Keratinocyte (primary cell): ENCODE results near the gene C1QTNF9B. TPM values are rescaled to one million over a fixed set of nuclear protein-coding genes. Genes with fewer than 3 reads are reported as not detected.

ENCODE experiments used
- DNase-seq: peaks from one replicate; pipeline ENCODE4 v3.0.0-alpha.2; 2011; ENCODE audit warnings: low read depth, missing footprints, low spot score
- FAIRE-seq: peaks from 2 replicates; lab custom pipeline; 2011; peaks lifted over from hg19 to GRCh38; lab: Jason Lieb, UNC
- H2AFZ ChIP-seq: 2 replicates; pipeline ENCODE4 v1.6.0; 2012; ENCODE audit warnings: low read length, control low read depth, inconsistent platforms; ENCODE audit not compliant: control insufficient read depth
- H3K27ac ChIP-seq: 2 replicates; pipeline ENCODE4 v1.5.1; 2011; ENCODE audit warnings: low read length; ENCODE audit not compliant: control insufficient read depth, insufficient read depth
- H3K27me3 ChIP-seq: 3 replicates; pipeline ENCODE4 v1.6.0; 2011; ENCODE audit warnings: low read length; ENCODE audit not compliant: control insufficient read depth, insufficient read depth; ENCODE audit errors: extremely low read depth
- H3K36me3 ChIP-seq, 2 experiments: 2 replicates in 1 of 2; 3 replicates in 1 of 2; pipeline ENCODE4 v1.5.1; 2011; ENCODE audit warnings: low read length in 2 of 2, mild to moderate bottlenecking in 1 of 2; ENCODE audit not compliant: control insufficient read depth in 2 of 2, insufficient read depth in 2 of 2; ENCODE audit errors: extremely low read depth in 1 of 2
- H3K4me1 ChIP-seq: 3 replicates; pipeline ENCODE4 v1.5.1; 2011; ENCODE audit warnings: low read length; ENCODE audit not compliant: control insufficient read depth, insufficient read depth; ENCODE audit errors: extremely low read depth
- H3K4me2 ChIP-seq: 3 replicates; pipeline ENCODE4 v1.6.0; 2011; ENCODE audit warnings: low read depth, low read length; ENCODE audit not compliant: control insufficient read depth, insufficient read depth; ENCODE audit errors: extremely low read depth
- H3K4me3 ChIP-seq, 3 experiments: fragments of 200-600 bp in 1 of 3; sonication (generic) in 1 of 3; 2 replicates in 2 of 3; 3 replicates in 1 of 3; pipeline ENCODE4 v1.5.1; 2011 to 2016; ENCODE audit warnings: low read length in 3 of 3, mild to moderate bottlenecking in 3 of 3, control low read depth in 2 of 3, inconsistent platforms in 1 of 3, low read depth in 1 of 3, mixed read lengths in 1 of 3, mixed run types in 1 of 3, moderate library complexity in 1 of 3; ENCODE audit not compliant: control insufficient read depth in 2 of 3, insufficient read depth in 2 of 3; ENCODE audit errors: extremely low read depth in 1 of 3
- H3K79me2 ChIP-seq: 2 replicates; pipeline ENCODE4 v1.6.0; 2012; ENCODE audit warnings: low read length; ENCODE audit not compliant: control insufficient read depth, insufficient read depth
- H3K9ac ChIP-seq: 3 replicates; pipeline ENCODE4 v1.6.0; 2011; ENCODE audit warnings: low read length; ENCODE audit not compliant: control insufficient read depth, insufficient read depth; ENCODE audit errors: extremely low read depth
- H3K9me1 ChIP-seq: 3 replicates; pipeline ENCODE4 v1.6.0; 2011; ENCODE audit warnings: low read length; ENCODE audit not compliant: control insufficient read depth, insufficient read depth; ENCODE audit errors: extremely low read depth
- H3K9me3 ChIP-seq: 2 replicates; pipeline ENCODE4 v1.5.1; 2012; ENCODE audit warnings: low read depth, low read length; ENCODE audit not compliant: control insufficient read depth
- H4K20me1 ChIP-seq: 3 replicates; pipeline ENCODE4 v1.6.0; 2011; ENCODE audit warnings: low read length; ENCODE audit not compliant: control insufficient read depth, insufficient read depth; ENCODE audit errors: extremely low read depth
- EZH2 ChIP-seq: IDR thresholded peaks from one replicate; pipeline ENCODE4 v1.6.1; 2012; ENCODE audit warnings: inconsistent platforms, mild to moderate bottlenecking, low read length, moderate library complexity
- dilution Hi-C: fragments of 300-500 bp; cut with MboI; formaldehyde crosslinking; loops from one replicate; pipeline ENCODE4 v1.7.0; 2020; ENCODE audit warnings: low sequenced_read_pairs; ENCODE audit not compliant: extremely low pct_ligation_motif_present
- polyA plus RNA-seq, 5 experiments: library from polyadenylated mRNA; depleted of rRNA in 3 of 5; stranded (reverse) in 3 of 5; stranded (forward) in 1 of 5; unstranded in 1 of 5; fragments of >200 nt; gene quantifications; 1 replicate in 1 of 5; 2 replicates in 3 of 5; 3 replicates in 1 of 5; pipeline versions ENCODE4 v1.2.1 to v1.2.3, GENCODE V29; 2011 to 2012; ENCODE audit warnings: missing spikeins in 2 of 5, low read depth in 1 of 5, low replicate concordance in 1 of 5
- TF ChIP-seq, protein P1 (sequence below), 3 experiments: IDR thresholded peaks in 1 of 3; conservative IDR thresholded peaks in 1 of 3; optimal IDR thresholded peaks in 1 of 3; 2 replicates in 2 of 3; 3 replicates in 1 of 3; pipeline versions ENCODE3 to v1.5.1; 2011; ENCODE audit warnings: low read length in 3 of 3, mild to moderate bottlenecking in 3 of 3, moderate library complexity in 2 of 3, control low read depth in 1 of 3, inconsistent platforms in 1 of 3; ENCODE audit not compliant: insufficient read depth in 2 of 3; ENCODE audit errors: extremely low read depth in 1 of 3

C1QTNF9B gene
- polyA plus RNA-seq, 1 donor (not counting 4 experiments of a cell fraction or from before 2014, with no cell fraction given) = not detected

DNA sequence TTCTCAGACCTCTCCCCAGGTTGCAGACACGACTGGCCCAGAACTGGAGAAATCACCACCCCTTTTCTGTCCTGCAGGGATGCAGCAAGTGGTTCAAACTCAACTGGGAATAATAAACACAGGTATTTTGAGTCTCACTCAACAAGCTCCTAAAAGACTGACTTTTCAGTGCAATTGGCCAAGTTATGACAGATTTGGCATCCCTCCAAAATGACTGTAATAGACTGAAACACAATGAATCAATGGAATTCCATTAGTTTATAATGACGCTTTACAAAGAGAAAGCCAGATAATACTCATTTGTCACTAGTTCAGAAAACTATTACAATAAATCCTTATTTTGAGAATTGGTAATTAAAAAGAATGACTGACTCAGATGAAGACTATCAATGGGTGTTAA is 46.2 kb downstream of the C1QTNF9B start:
- no peak for DNase-seq

DNA sequence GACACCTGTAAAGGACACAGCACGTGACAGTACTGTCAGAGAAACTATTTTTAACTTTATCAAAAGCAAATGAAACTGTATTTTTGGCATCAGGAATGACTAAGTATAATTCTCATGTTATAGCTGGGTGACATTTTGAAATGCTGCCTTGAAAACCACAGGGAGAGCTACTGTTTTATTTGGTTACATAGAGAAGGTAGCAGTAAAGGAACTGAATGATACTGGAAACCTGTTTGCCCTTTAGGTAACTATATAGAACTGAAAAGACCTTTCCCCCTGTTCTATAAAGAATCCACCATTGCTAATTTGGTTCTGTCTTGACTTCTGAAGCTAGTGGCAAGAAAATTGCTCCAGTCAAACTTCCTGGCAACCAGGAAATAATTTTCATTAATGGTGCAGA is 47.2 kb downstream of the C1QTNF9B start:
- H3K9me3 ChIP-seq = no peaks in the 10 kb centered on the region
- peaks cover 0 to 2% of the 10 kb centered on the region in 2 experiments for H3K36me3 ChIP-seq
- H3K9ac ChIP-seq = no peak overlapping the region
- DNase-seq (no peak), FAIRE-seq (no peak)
- H3K4me3 ChIP-seq = no peak overlapping the region
- H3K9me1 ChIP-seq = no peaks in the 10 kb centered on the region
- peak overlapping the region; percentile 65 for H3K27ac ChIP-seq
- H2AFZ ChIP-seq = no peak overlapping the region
- H3K27me3 ChIP-seq = no peaks in the 10 kb centered on the region
- TF ChIP-seq, protein P1, sequence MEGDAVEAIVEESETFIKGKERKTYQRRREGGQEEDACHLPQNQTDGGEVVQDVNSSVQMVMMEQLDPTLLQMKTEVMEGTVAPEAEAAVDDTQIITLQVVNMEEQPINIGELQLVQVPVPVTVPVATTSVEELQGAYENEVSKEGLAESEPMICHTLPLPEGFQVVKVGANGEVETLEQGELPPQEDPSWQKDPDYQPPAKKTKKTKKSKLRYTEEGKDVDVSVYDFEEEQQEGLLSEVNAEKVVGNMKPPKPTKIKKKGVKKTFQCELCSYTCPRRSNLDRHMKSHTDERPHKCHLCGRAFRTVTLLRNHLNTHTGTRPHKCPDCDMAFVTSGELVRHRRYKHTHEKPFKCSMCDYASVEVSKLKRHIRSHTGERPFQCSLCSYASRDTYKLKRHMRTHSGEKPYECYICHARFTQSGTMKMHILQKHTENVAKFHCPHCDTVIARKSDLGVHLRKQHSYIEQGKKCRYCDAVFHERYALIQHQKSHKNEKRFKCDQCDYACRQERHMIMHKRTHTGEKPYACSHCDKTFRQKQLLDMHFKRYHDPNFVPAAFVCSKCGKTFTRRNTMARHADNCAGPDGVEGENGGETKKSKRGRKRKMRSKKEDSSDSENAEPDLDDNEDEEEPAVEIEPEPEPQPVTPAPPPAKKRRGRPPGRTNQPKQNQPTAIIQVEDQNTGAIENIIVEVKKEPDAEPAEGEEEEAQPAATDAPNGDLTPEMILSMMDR (optimal IDR thresholded peaks at IDR 0.05 in 1 of 3, IDR thresholded peaks at IDR 0.05 in 1 of 3, conservative IDR thresholded peaks at IDR 0.05 in 1 of 3; ENCODE audit: extremely low read depth in 1 of 3, insufficient read depth in 2 of 3, low read length in 3 of 3) = no peak
- TF ChIP-seq EZH2 = no peak
- no peak overlapping the region for H3K4me2 ChIP-seq
- dilution Hi-C loops = no loop called here
- peaks cover 33% of the 10 kb centered on the region for H3K4me1 ChIP-seq
- H4K20me1 ChIP-seq = no peaks in the 10 kb centered on the region
- H3K79me2 ChIP-seq = no peaks in the 10 kb centered on the region

More for the DNA sequence above, 46.2 kb downstream of the C1QTNF9B start:
- Histone ChIP-seq H3K4me2 (peak overlapping the region; percentile 19), H3K4me1 (peaks cover 33% of the 10 kb centered on the region), H3K9me3 (no peaks in the 10 kb centered on the region), H3K4me3 (no peak overlapping the region), H4K20me1 (no peaks in the 10 kb centered on the region), H3K36me3 (peaks cover 0 to 2% of the 10 kb centered on the region in 2 experiments), H2AFZ (no peak overlapping the region), H3K27ac (peak overlapping the region; percentile 65), H3K9me1 (no peaks in the 10 kb centered on the region), H3K79me2 (no peaks in the 10 kb centered on the region), H3K9ac (no peak overlapping the region), H3K27me3 (no peaks in the 10 kb centered on the region)
- no peak for FAIRE-seq
- dilution Hi-C loops = no loop called here
- no peak for TF ChIP-seq EZH2
- TF ChIP-seq, protein P1 (optimal IDR thresholded peaks at IDR 0.05 in 1 of 3, IDR thresholded peaks at IDR 0.05 in 1 of 3, conservative IDR thresholded peaks at IDR 0.05 in 1 of 3; ENCODE audit: extremely low read depth in 1 of 3, insufficient read depth in 2 of 3, low read length in 3 of 3) = no peak
